Measurements from ENCODE around the gene DRD4. TPM values are rescaled to one million over a fixed set of nuclear protein-coding genes. Genes with fewer than 3 reads are reported as not detected.

DRD4 gene
- total RNA-seq, 1 donor from 2014 or later, result 0.97 TPM

DNA sequence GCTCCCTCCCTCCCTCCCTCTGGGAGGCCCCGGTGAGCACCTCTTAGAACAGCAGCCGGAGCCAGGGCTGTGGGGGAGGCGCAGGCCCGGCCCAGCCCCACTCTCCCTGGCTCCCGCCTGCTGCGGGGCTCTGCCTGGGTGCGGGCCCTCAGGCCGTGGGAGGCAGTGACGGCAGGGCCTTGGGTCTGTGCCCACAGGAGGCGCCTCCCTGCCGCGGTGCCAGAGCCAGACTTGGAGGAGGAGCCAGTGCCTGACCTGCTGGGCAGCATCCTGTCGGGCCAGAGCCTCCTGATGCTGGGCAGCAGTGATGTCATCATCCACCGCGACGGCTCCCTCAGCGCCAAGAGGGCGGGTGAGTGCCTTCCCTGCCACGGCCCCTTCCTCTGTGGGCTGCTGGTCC is 30.8 kb upstream of the DRD4 start:
- H3K27ac ChIP-seq, result no peak overlapping the region
- H3K4me2 ChIP-seq, result no peak overlapping the region
- Mint-ChIP-seq H3K4me3 (no peak overlapping the region), H3K9me3 (no peaks in the 10 kb centered on the region), H3K27ac (no peak overlapping the region), H3K4me1 (no peaks in the 10 kb centered on the region), H3K36me3 (peaks cover 21% of the 10 kb centered on the region), H3K27me3 (ENCODE audit: insufficient read depth, low read depth) (peaks cover 6% of the 10 kb centered on the region)
- no peak for DNase-seq (ENCODE audit: low spot score)
- H3K9me3 ChIP-seq (ENCODE audit: low read depth), result no peaks in the 10 kb centered on the region
- no peaks in the 10 kb centered on the region for H3K27me3 ChIP-seq
- no peaks in the 10 kb centered on the region for H3K36me3 ChIP-seq
- H4K20me1 ChIP-seq (ENCODE audit: low read depth), result peaks cover 16% of the 10 kb centered on the region
- TF ChIP-seq, protein P1, sequence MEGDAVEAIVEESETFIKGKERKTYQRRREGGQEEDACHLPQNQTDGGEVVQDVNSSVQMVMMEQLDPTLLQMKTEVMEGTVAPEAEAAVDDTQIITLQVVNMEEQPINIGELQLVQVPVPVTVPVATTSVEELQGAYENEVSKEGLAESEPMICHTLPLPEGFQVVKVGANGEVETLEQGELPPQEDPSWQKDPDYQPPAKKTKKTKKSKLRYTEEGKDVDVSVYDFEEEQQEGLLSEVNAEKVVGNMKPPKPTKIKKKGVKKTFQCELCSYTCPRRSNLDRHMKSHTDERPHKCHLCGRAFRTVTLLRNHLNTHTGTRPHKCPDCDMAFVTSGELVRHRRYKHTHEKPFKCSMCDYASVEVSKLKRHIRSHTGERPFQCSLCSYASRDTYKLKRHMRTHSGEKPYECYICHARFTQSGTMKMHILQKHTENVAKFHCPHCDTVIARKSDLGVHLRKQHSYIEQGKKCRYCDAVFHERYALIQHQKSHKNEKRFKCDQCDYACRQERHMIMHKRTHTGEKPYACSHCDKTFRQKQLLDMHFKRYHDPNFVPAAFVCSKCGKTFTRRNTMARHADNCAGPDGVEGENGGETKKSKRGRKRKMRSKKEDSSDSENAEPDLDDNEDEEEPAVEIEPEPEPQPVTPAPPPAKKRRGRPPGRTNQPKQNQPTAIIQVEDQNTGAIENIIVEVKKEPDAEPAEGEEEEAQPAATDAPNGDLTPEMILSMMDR (IDR thresholded peaks at IDR 0.05), result no peak
- TF ChIP-seq EZH2phosphoT487 (IDR thresholded peaks at IDR 0.05), result no peak
- no peak for TF ChIP-seq EZH2 (IDR thresholded peaks at IDR 0.05)
- no peaks in the 10 kb centered on the region for H3K79me2 ChIP-seq (ENCODE audit: low read depth)
- H3K4me1 ChIP-seq, result no peaks in the 10 kb centered on the region
- no peaks in the 10 kb centered on the region for H3F3A ChIP-seq (ENCODE audit: low read depth)
- no peak overlapping the region for H2AFZ ChIP-seq (replicated peaks)
- H3K4me3 ChIP-seq, result no peak overlapping the region
- H3K9ac ChIP-seq, result no peak overlapping the region

DNA sequence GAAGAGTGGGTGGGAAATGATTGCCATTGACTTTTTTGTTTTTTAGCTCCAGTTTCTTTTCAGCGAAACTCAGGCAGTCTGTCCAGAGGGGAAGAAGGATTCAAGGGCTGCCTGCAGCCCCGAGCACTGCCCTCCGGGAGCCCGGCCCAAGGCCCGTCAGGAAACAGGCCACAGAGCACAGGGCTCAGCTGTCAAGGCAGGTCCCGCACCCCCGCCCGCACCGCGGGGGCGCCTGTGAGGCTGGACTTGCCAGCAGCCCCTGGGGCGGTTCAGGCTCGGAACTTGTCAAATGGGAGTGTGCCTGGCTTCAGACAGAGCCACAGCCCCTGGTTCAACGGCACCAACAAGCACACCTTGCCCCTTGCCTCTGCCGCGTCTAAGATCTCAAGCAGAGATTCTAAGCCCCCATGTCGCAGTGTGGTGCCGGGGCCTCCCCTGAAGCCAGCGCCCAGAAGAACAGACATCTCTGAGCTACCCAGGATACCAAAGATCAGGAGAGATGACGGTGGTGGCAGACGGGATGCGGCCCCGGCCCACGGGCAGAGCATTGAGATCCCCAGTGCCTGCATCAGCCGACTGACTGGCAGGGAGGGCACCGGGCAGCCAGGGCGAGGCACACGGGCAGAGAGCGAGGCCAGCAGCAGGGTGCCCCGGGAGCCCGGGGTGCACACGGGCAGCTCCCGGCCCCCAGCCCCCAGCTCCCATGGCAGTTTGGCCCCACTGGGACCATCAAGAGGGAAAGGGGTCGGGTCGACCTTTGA is 29.9 kb upstream of the DRD4 start:
- peaks cover 5% of the 10 kb centered on the region for H3F3A ChIP-seq (ENCODE audit: low read depth)
- no peaks in the 10 kb centered on the region for H3K9me3 ChIP-seq (ENCODE audit: low read depth)
- no peak overlapping the region for H2AFZ ChIP-seq (replicated peaks)
- Mint-ChIP-seq H3K9me3 (no peaks in the 10 kb centered on the region), H3K27me3 (ENCODE audit: insufficient read depth, low read depth) (peaks cover 8% of the 10 kb centered on the region), H3K4me1 (no peaks in the 10 kb centered on the region), H3K4me3 (no peak overlapping the region), H3K36me3 (peaks cover 16% of the 10 kb centered on the region), H3K27ac (no peak overlapping the region)
- no peaks in the 10 kb centered on the region for H3K36me3 ChIP-seq
- DNase-seq (ENCODE audit: low spot score), result no peak
- H3K4me3 ChIP-seq, result no peak overlapping the region
- H3K4me1 ChIP-seq, result no peaks in the 10 kb centered on the region
- H4K20me1 ChIP-seq (ENCODE audit: low read depth), result peaks cover 25% of the 10 kb centered on the region
- no peak overlapping the region for H3K4me2 ChIP-seq
- no peak overlapping the region for H3K27ac ChIP-seq
- H3K9ac ChIP-seq, result no peak overlapping the region
- TF ChIP-seq EZH2phosphoT487 (IDR thresholded peaks at IDR 0.05) (no peak), EZH2 (IDR thresholded peaks at IDR 0.05) (no peak)
- TF ChIP-seq, protein P1 (IDR thresholded peaks at IDR 0.05), result no peak
- no peaks in the 10 kb centered on the region for H3K79me2 ChIP-seq (ENCODE audit: low read depth)
- H3K27me3 ChIP-seq, result no peaks in the 10 kb centered on the region

GRCh38 chr11:607971-608659 is 29.0 kb upstream of the DRD4 start:
- H3K4me3 Mint-ChIP-seq, result no peak overlapping the region
- H3K36me3 Mint-ChIP-seq, result peaks cover 16% of the 10 kb centered on the region
- Histone ChIP-seq H4K20me1 (ENCODE audit: low read depth) (peaks cover 34% of the 10 kb centered on the region), H3K9ac (no peak overlapping the region), H3K79me2 (ENCODE audit: low read depth) (no peaks in the 10 kb centered on the region), H3K27ac (no peak overlapping the region), H3K9me3 (ENCODE audit: low read depth) (no peaks in the 10 kb centered on the region), H3K36me3 (no peaks in the 10 kb centered on the region), H2AFZ (replicated peaks) (no peak overlapping the region), H3K4me2 (no peak overlapping the region), H3K4me3 (no peak overlapping the region), H3K4me1 (no peaks in the 10 kb centered on the region), H3F3A (ENCODE audit: low read depth) (peaks cover 12% of the 10 kb centered on the region), H3K27me3 (no peaks in the 10 kb centered on the region)
- H3K9me3 Mint-ChIP-seq, result no peaks in the 10 kb centered on the region
- H3K27me3 Mint-ChIP-seq (ENCODE audit: insufficient read depth, low read depth), result peaks cover 13% of the 10 kb centered on the region
- no peak for TF ChIP-seq EZH2phosphoT487 (IDR thresholded peaks at IDR 0.05)
- TF ChIP-seq, protein P1 (IDR thresholded peaks at IDR 0.05), result no peak
- no peak for TF ChIP-seq EZH2 (IDR thresholded peaks at IDR 0.05)
- no peak overlapping the region for H3K27ac Mint-ChIP-seq
- DNase-seq (ENCODE audit: low spot score), result no peak
- no peaks in the 10 kb centered on the region for H3K4me1 Mint-ChIP-seq
